DND-41 (cell line): ENCODE measurements around the gene SNX10.

Experiments
- EZH2 ChIP-seq: IDR thresholded peaks from 3 replicates; pipeline ENCODE4 v1.6.1; 2012; ENCODE audit warnings: borderline replicate concordance, low read depth, mild to moderate bottlenecking, moderate library complexity, low read length, inconsistent platforms; ENCODE audit not compliant: severe bottlenecking
- TF ChIP-seq, protein P1 (sequence below): IDR thresholded peaks from 2 replicates; pipeline ENCODE4 v1.5.1; 2012; ENCODE audit warnings: borderline replicate concordance, low read length, moderate library complexity, mild to moderate bottlenecking; ENCODE audit not compliant: poor library complexity, severe bottlenecking; ENCODE audit errors: extremely low read depth

DNA sequence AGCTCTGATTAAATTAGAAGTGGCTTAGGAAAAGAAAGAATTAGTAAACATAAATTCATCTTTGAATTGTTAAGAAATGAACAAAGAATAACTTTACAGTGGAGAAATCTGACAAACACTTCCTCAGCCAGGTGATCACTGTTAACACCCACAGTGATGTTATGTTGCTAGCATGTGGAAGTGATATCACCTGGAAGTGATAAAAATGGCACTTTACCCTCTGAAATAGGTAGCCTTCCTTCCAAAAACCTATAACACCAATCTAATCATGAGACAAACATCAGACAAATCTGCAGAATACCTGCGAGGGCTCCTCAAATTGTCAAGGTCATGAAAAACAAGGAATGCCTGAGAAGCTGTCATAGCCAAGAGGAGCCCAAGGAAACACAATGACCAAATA, 59.5 kb downstream of the SNX10 start:
- TF ChIP-seq, protein P1, sequence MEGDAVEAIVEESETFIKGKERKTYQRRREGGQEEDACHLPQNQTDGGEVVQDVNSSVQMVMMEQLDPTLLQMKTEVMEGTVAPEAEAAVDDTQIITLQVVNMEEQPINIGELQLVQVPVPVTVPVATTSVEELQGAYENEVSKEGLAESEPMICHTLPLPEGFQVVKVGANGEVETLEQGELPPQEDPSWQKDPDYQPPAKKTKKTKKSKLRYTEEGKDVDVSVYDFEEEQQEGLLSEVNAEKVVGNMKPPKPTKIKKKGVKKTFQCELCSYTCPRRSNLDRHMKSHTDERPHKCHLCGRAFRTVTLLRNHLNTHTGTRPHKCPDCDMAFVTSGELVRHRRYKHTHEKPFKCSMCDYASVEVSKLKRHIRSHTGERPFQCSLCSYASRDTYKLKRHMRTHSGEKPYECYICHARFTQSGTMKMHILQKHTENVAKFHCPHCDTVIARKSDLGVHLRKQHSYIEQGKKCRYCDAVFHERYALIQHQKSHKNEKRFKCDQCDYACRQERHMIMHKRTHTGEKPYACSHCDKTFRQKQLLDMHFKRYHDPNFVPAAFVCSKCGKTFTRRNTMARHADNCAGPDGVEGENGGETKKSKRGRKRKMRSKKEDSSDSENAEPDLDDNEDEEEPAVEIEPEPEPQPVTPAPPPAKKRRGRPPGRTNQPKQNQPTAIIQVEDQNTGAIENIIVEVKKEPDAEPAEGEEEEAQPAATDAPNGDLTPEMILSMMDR, result no peak
- no peak for TF ChIP-seq EZH2
